Measurements from ENCODE around the gene MKRN3.
"Not testable (repeated sequence)": the region's sequence is repeated elsewhere in the genome, so short reads cannot be mapped to it uniquely, and the experiment has no call there.

MKRN3 gene

DNA sequence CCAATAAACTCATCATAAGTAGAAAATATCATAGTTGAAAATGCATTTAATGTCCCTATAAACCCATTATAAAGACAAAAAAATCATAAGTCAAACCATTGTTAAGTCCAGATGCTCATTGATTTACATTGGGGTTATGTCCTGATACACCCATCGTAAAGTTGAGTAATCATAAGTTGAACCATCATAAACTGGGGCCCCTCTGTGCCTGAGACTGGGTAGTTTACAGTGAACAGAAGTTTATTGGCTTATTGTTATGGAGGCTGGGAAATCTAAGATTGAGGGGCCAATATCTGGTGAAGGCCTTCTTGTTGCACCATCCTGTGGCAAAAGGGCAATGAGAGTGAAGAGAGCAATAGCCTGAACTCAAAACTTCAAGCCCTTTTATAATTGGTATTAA, 10.6 kb downstream of the MKRN3 start:
- no peak overlapping the region for H3K27ac ChIP-seq
- H3K4me3 ChIP-seq: no peak overlapping the region

GRCh38 chr15:23578521-23579150, 13.2 kb downstream of the MKRN3 start:
- Histone ChIP-seq H3K27ac (no peak overlapping the region), H3K4me3 (no peak overlapping the region)

GRCh38 chr15:23588268-23588667, 22.8 kb downstream of the MKRN3 start:
- Histone ChIP-seq H3K27ac (no peak overlapping the region), H3K4me3 (no peak overlapping the region)

- Histone ChIP-seq H3K4me3 (no peak overlapping the region), H3K27ac (no peak overlapping the region)
Observed at GRCh38 chr15:23589012-23589411, 23.5 kb downstream of the MKRN3 start.

GRCh38 chr15:23594252-23594770, 28.8 kb downstream of the MKRN3 start:
- H3K27ac ChIP-seq: no peak overlapping the region
- no peak overlapping the region for H3K4me3 ChIP-seq

- Histone ChIP-seq H3K27ac (no peak overlapping the region), H3K4me3 (no peak overlapping the region)
Observed at GRCh38 chr15:23595368-23595767, 29.9 kb downstream of the MKRN3 start.

DNA sequence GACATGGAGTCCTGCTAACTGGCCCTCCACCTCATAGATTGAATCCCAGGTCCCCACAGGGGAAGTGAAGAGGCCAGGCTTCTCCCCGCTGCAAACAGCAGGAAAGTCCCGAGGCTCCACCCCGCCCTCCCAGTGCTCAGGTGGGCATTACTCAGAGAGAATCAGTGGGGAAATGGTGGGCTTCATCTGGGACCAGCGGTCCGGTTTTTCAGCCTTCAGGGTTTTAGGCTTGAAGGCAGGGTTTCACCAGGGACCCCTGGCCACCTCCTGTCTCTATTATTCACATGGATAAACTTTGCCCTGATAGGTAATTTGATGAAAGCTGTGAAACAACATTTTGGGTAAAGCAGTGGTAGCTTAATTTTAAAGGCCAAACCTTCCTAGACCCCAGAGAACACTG, 31.3 kb downstream of the MKRN3 start:
- Histone ChIP-seq H3K4me3 (no peak overlapping the region), H3K27ac (no peak overlapping the region)

DNA sequence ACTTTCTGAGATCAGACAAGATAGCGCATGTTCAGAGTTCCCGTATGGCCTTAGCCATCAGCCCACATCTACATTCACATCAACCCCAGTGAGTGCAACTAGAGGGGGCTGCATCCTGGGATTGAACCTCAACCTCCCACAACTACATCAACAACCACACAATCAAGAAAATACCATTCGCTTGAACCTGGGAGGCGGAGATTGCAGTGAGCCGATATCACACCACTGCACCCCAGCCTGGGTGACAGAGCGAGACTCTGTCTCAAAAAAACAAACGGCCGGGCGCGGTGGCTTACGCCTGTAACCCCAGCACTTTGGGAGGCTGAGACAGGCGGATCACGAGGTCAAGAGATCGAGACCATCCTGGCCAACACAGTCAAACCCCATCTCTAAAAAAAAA, 31.8 kb downstream of the MKRN3 start:
- H3K4me3 ChIP-seq, H3K27ac ChIP-seq: not testable (repeated sequence)

- Histone ChIP-seq H3K4me3 (no peak overlapping the region), H3K27ac (no peak overlapping the region)
Observed at GRCh38 chr15:23599053-23599452, 33.6 kb downstream of the MKRN3 start.

DNA sequence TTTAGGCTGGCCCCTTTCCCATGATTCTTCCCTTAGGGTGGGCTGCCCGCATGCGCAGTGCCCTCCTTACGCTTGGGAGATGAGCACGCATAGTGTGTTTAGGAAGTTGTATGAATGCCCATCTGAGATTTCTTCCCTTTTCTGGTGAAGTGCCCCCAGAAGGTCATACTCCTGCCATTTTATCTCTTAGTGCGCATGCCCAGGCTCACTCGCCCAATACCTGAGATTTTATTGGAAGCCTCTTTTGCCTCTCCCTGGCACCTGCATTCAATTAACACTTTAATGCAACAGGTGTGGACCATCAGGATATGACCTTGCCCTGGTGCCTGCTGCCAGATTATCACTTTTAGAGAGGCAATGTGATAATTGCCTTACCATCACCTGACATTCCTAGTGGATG, 36.6 kb downstream of the MKRN3 start:
- H3K27ac ChIP-seq: no peak overlapping the region
- no peak overlapping the region for H3K4me3 ChIP-seq

DNA sequence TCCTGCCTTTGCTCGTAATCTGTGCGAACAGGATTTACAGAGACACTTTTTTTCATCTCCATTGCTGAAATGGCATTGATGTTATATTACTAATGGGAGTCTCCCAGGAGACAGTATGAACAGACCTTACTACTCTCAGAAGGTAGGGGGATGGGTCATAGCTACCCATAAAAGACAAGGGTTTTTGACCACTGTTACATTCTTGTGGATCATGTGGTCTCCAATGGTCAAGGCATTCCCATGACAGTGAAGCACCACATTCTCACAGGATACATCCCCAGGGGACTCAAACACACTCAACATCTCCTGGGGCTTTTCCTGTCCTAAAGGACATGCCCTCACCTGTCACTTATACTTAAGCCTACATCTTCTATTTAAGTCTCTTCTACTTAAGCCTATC, 40.8 kb downstream of the MKRN3 start:
- Histone ChIP-seq H3K27ac (no peak overlapping the region), H3K4me3 (no peak overlapping the region)

GRCh38 chr15:23616536-23616935, 51.1 kb downstream of the MKRN3 start:
- no peak overlapping the region for H3K4me3 ChIP-seq
- H3K27ac ChIP-seq: no peak overlapping the region

Data from skin epidermis (tissue), 12 donors.